Measurements from ENCODE around the gene TSPAN9.

- TF ChIP-seq CTCF (IDR thresholded peaks at IDR 0.05; ENCODE audit: insufficient read depth, low read length) (no peak), POLR2AphosphoS5 (IDR thresholded peaks at IDR 0.05; ENCODE audit: low read depth) (no peak)
Observed at GRCh38 chr12:3217683-3218079, 140.5 kb downstream of the TSPAN9 start.
